HG02798 (cell line): ENCODE results near the gene RBBP8NL.

Experiments
- ATAC-seq: cut with Tn5 transposase; IDR thresholded peaks from one replicate; pipeline ENCODE4 v1.9.1; 2021; ENCODE audit warnings: mild to moderate bottlenecking; ENCODE audit not compliant: unreplicated experiment, poor library complexity

The RBBP8NL gene

DNA sequence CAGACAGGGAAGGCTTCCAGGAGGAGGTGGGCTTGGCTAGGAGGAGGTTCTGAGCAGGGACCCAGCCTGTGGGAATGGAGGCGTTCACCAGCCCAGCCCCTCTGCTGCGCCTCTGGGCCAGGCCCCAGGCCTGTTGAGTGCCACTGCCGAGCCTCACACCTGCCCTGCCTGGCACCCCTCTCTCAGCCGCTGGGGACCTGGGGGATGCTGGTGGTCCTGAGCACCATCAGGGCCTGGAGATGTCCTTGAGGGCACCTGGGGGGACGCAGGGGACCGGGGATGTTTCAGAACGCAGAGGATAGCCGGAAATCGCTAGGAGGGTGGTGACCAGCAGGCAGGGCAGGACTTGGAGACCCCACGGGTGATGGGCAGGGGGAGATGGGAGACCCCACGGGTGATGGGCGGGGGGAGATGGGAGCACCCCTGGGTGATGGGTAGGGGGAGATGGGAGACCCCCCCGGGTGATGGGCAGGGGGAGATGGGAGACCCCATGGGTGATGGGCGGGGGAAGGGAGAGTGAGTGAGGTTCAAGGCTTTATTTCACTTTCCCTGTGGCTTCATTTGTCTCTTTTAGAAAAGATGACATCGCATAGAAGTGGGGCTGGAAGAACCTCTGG is 35.7 kb upstream of the RBBP8NL start:
- ATAC-seq = no peak

DNA sequence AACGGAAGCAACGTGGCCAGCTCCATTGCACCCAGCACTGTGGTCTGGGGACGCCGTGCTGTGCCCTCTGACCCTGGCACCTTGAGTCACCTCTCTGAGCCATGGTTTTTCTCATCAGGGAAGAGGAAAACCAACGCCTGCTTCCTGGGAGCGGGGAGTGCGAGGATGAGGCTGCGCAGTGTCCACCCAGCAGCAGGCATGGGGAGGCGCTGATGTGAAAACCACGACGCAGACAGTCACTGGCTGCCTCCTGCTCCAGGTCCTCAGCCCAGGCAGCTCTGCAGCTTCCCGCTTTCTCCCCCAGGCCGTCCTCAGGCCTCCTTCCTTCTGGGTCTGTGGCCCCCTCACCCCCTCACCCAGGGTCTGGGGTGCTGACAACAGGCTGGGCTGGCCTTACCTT is 34.5 kb upstream of the RBBP8NL start:
- ATAC-seq = no peak

DNA sequence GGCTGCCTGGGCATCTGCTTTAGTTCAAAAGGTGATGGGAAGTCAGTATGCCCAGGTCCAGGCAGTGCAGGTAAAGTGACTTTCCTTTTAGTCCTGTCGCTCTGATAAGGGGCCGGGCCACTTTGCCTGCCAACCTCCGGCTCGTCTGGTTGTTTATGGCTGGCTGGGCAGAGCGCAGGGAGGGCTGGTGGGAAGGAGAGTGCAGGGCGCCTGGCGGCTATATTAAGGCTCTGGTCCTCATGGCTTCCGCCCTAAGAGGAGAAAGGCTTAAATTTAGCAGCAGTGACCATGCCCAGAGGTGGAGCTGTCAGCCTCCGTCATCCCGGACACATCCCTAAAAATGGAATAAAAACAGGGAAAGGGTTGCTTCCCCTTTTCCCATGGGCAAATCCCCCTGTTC is 33.8 kb upstream of the RBBP8NL start:
- ATAC-seq = no peak

DNA sequence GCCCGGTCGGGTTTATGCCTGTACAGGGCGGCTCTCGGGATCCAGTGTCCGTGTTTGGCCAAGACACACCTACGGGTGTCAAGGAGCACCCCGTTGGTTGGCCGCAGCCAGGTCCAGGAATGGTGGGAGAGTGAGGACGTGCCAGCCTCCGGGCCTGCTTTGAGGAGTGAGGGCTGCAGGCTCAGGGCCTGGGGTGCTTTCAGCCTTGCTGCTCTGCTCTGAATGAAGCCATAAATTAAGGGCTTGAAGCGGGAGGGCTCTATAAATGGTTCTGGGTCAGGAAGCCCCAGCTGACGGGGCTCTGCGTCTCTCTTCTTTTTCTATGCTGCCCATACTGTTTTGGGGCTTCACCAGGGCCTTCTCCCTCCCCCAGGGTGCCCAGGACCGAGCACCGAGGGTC is 33.3 kb upstream of the RBBP8NL start:
- no peak for ATAC-seq

DNA sequence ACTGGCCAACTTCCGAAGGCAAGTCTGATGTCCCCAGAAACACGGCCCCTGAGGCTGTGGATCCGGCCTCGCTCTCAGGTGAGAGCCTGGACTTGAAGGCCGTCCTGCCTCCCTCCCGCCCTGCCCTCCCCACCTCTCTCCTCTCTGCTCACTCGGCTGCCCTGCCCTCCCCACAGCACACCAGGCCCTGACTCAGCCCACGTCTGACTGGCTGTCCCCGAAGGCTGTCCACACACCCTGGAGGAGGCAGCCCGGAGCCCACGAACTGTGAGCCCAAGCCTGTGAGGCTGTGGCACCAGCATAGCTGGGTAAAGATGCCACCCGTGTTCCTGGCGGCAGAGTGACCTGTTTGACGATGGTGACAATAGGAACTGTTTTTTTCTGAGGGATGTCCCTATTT is 32.1 kb upstream of the RBBP8NL start:
- no peak for ATAC-seq

DNA sequence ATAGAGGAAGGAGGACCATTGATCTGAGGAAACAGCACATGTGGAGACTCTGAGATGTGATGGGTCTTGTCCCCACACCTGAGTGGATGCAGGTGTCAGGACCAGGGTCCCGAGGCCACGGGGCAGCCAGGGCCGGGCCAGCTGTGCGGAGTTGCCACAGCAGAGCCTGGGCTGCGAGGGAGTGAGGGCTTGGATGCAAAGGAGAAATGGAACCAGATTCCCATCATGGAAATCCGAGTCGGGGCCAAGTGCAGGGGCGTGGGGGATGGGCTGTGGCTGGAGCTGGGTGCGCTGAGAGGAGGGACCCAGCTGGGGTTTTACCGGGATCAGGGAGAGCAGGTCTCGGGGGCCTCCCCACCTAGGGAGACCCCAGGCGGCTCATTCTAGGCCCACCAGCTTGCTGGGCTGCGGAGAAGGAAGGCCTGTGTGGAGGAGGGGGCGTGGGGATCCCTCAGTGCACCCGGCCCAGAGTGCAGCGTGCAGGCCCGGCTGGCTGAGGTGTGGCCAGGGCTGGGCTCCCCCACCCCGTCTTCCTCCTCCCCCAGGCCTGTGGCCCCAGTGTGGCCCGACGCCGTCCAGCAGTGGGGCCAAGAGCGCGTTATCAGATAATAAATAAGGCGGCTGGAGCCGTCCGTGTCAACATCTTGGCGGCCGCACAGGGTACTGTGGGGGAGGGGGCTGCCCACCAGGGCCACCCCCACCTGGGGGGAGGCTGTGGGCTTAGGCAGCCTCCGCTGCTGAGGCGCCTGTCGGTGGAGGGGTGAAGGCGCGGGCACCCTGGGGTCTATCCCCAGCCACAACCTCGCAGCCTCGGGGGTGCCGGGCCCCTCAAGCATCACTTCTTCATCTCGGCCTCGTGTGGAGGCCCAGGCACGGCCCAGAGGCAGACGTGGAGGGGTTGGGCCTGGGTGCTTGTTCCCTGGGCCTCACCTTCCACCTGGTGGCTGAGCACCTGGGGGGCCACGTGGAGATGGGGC is 31.2 kb upstream of the RBBP8NL start:
- no peak for ATAC-seq

DNA sequence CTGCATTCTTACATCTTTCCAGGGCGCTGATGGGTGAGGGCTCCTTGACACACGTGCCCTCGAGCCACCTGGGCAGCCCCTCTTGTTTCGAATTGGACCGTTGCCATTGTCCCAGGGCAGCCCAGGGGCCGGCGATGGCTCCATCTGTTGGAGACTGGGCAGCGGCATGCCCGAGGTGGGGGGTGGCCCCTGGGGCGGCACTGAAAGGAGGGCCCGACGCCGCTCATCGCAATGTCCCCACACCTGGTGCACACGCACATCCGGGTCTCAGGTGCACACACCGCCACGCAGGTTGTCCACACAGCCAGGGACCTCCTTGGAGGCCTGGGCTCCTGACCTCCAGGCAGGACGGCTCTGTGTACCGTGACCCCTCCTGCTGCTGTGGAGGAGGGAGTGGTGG is 30.5 kb upstream of the RBBP8NL start:
- no peak for ATAC-seq

DNA sequence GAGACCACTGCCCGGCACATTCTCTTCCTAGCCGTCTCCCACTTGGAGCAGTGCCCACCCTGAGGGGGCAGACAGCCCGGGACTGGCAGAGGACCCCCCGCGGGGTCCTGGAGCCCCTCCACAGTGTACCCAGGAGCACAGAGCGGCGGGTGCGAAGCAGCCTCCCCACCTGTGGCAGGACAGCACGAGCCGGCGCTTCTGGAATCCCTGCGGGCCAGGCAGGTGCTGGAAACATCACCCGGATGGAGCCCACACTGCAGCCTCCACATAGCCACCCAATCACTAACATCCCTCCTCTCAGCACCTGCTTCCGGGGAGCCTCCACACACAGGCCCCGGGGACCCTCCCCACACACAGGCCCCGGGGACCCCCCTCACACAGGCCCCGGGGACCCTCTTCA is 29.8 kb upstream of the RBBP8NL start:
- no peak for ATAC-seq

DNA sequence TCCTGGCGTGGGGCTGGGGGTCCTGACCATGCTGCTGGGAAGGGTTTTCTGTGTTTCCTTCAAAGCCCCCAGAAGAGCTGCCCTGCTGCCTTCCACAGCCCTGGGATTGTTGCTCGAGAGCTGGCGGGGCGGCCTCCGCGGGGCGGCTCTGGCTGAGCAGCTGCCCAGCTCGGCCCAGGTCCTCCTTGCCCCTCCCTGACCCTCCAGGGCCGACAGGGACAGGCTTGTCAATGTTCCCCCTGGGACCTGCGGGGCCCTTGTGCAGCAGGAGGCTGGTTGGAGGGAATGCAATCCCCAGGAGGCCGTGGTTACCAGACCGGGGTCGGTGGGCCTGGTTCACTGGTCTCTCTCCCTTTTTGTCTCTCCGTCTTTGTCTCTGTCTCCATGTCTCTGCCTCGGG is 28.6 kb upstream of the RBBP8NL start:
- no peak for ATAC-seq

DNA sequence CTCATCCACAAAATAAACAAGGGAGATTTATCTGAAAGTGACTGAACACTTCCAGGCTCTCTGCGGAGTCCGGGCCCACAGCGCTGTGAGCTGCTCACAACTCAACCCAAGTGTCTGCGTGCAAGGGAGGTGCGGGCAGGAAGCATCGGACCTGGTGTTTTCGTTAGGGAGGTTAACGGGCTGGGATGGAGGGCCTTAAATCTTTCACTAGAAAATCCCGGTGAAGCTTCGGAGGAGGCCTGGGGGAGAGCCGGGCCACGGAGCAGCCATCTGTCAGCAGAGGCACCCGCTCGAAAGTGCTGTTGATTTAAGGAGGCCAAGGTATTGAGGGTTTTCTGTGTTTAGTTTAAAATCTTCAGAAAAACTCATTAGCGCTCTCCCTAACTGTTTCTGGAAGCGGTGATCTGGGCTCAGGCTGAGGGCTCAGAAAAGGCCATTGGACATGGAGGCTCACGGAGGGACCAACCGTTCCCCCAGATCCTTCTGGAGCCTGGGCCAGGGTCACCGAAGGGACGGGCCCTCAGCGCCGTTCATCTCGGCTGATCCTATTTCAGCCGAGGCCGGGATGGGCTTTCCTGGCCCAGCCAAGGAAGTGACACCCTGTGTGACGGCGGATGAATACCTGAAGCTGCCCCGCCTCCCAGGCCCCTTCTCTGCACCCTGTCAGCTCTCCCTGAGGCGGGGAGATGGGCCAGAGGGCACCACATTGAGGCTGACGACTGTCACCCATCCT is 27.7 kb upstream of the RBBP8NL start:
- ATAC-seq = no peak

DNA sequence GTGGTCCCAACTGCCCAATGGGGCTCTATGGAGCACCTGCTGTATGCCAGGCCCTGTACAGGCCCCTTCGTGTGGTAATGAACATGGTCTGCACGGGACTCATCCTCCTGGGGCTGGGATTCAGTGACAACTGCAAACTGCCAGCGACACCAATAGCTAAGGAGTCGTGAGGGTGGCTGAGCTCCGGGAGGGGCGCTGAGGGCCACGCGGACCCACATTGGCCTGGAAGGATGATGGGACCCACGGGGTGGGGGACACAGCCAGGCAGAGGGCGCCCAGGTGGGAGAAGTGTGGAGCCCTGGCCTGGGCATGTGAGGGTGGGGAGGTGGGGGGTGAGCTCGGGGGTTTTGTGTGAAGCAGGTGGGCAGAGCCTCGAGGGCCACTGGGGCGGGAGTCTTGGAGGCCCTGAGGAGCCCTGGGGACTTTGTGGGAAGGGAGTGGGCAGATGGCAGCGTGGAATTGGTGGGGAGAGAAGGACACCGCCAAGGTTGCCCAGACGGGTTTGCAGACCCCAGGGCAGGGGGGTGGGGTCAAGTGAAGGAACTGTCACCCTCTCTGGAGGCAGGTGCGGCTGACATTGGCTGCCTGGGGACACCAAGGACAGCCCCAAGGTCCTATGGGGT is 26.0 kb upstream of the RBBP8NL start:
- ATAC-seq = no peak

DNA sequence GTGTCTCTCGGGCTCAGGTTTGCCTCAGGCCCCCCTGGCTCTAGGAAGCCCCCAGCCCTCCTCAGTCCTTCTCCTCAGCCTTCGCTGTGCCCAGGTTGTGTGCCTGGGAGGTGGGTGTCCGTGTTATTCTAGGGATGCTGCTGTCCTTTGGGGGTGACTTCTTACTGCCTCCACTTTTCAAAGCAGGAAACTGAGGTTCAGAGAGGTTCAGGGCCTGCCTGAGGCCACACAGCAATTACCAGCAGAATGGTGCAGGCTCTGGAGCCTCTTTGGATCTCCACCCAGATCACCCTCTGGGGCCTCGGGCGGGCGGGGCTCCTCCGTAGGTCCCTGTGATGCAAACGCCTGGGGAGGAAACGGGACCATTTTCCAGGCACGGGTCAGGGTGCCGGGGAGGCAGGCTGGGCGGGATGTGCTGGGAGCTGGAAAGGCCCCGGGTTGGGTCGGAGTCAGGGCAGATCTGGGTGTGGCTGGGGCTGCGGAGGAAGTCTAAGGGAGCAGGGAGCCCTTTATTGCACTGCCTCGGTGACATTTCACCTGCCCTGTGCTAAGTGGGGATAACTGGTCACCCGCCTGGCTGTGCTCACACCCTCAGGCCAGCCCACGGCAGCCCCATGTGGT is 25.2 kb upstream of the RBBP8NL start:
- ATAC-seq = no peak

DNA sequence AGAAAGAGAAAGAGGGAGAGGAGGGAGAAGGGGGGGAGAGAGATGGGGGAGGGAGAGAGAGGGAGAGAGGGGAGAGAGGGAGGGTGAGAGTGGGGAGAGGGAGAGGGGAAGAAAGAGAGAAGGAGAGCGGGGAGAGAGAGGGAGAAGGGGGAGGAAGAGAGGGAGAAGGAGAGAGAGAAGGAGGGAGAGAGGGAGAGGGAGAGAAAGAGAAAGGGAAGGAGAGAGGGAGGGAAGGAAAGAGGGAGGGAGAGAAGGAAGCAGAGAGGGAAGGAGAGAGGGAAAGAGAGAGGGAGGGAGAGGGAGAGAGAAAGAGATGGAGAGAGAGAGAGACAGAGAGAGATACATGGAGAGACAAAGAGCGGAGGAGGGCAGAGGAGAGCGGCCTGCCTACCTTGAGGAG is 24.6 kb upstream of the RBBP8NL start:
- no peak for ATAC-seq

DNA sequence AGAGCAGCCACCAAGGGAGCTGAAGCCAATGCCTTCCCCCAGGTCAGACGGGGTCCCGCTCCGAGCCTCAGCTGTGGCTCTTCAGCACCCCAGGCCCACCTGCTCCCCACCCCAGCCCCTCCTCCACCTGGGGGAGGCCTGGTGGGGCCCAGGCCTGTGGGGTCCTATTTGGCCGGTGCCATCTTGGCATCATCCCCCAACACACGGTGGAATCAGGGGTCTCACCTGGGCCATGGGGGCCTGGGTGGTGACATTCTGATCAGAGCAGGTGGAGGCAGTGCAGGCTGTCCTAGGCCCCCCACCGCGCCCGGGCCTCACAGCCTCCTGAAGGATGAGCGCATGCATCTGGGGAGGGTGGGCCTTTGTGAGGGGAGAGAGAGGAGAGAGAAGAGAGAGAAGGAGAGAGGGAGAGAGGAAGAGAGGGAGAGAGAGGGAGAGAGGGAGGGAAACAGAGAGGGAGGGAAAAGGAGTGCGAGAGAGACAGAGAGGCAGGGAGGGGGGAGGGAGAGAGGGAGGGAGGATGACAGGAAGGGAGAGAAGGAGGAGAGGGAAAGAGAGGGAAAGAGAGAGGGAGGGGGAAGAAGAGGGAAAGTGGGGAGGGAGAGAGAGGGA is 23.9 kb upstream of the RBBP8NL start:
- ATAC-seq = no peak

DNA sequence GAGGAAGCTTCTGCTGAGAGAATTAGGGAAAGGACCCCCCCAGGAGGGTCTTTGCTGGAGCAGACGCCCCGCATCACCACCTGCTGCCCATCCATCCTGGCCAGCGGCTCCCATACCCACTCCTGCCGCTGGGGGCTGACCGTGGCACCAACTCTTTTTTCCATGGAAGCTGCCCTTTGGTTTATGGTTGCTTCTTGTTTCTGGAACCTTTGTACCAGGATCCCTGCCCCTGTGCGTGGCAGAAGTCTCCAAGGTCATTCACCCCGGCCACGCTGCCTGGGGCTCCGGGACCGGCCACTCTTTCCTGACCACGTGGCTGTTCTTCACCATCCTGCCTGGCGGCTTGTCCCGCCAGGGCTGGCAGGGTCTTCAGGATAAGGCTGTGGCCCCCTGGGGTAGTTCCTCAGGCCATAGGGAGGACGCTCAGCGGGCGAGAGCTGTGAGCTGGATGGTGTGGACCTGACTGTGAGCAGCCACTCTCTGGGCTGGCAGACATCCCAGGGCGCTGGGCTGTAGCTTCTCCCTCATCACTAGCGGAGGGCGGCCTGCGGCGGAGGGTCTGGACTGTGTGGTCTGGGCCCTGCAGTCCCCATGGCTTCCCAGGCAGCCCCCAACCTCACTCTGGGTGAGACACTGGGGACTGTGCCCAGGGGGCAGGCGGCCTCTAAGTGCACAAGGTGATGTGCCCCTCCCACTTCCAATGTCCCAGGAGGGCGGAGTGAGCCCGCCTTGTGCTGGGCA is 22.8 kb upstream of the RBBP8NL start:
- no peak for ATAC-seq

DNA sequence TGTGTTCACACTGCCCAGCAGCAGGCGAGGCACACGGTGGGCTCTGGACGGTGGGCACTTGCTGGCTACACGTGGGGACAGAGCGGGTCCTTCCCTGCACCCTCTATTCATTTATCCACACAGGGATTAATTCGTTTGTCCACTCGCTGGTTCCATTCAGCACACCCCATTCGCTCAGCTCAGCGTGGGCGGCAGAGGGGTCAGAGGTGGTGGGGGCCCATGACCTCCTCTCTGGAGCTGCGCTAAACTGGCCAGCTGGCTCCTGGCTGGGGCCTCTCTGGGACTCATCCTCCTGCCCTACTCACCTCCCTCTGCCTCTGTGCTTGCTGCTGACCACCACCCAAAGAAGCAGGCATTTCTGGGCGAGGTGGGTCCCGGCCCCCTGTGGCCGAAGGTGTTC is 21.4 kb upstream of the RBBP8NL start:
- ATAC-seq = no peak

DNA sequence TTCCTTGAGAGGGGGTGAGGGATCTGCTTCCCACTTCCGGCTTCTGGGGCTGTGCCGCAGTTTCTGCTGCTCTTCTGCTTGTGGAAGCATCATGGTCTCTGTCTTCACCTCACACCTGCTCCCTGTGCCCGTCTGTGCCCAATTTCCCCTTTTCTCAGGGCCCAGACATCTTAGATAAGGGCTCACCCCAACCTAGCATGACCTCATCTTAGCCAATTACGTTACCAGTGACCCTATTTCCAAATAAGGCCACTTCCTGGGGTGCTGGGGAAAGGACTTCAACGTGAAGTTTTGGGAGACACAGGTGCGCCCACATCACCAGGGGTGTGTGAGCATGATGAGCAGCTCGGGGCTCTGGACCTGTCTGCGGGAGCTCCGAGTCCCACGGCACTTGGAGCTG is 20.7 kb upstream of the RBBP8NL start:
- no peak for ATAC-seq

DNA sequence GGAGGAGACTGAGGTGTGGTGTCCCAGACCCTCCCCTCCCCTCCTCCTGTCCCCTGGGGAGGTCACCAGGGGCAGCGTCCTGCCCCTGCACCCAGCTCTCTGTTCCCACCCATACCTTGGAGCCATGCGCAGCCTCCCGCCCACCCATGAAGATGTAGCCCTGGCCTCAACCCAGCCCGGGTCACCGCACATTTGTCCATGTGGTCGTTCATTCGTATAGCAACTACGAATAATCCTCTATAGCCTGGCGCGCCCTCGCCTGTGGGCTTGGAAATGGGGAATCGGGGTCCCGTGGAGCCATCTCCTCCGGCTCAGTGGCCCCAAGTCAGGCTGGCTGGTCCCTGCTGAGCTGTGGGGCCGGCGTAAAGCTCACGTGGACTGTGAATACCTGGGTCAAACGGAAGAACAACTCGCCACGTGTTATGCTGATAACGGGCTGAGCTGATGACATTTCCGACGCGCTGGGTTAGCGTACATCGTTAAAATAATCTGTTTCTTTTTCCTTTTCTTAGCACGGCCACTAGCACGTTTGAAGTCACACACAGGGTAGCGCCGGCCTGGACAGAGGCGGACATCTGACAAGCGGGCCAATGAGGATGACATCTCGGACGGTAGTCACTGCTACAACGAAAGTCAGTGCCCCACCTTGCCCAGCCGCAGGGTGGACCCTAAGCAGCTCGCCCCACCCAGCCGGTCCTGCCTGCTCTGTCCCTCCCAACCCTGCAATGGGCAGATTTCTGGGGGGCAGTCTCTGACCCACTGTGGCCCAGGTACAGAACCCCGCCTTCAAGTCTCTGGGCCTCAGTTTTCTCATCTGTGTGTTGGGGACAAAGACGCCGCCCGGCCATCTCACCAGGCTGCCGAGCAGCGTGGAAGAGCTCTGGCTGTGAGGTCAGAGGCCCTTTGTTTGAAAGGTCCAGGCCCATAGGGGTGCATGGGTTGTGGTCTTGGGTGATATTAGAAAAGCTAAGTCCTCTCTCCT is 19.8 kb upstream of the RBBP8NL start:
- ATAC-seq = no peak
